Hepatocyte (in vitro differentiated cells): ENCODE results near the gene POLR3K. TPM values are rescaled to one million over a fixed set of nuclear protein-coding genes. Genes with fewer than 3 reads are reported as not detected.

Experiments used
- DNase-seq: peaks from one replicate; pipeline ENCODE4 v3.0.0-alpha.2; 2016; ENCODE audit warnings: low spot score
- H2AFZ ChIP-seq: fragments of 200-600 bp; sonication (generic); 2 replicates; pipeline ENCODE4 v1.6.0; 2016; ENCODE audit warnings: antibody characterized with exemption, mild to moderate bottlenecking
- H3K27ac ChIP-seq: fragments of 200-600 bp; sonication (generic); 2 replicates; pipeline ENCODE4 v1.5.1; 2016; ENCODE audit warnings: mild to moderate bottlenecking
- H3K27me3 ChIP-seq: fragments of 200-600 bp; sonication (generic); 2 replicates; pipeline ENCODE4 v1.6.1; 2016
- H3K36me3 ChIP-seq: fragments of 200-600 bp; sonication (generic); replicated peaks from 2 replicates; pipeline ENCODE4 v1.5.1; 2016; ENCODE audit warnings: low read depth; ENCODE audit not compliant: insufficient read depth
- H3K4me1 ChIP-seq: fragments of 200-600 bp; sonication (generic); 2 replicates; pipeline ENCODE4 v1.5.1; 2016; ENCODE audit warnings: mild to moderate bottlenecking, moderate library complexity; ENCODE audit not compliant: insufficient read depth
- H3K4me2 ChIP-seq: fragments of 200-600 bp; sonication (generic); 2 replicates; pipeline ENCODE4 v1.6.0; 2016
- H3K4me3 ChIP-seq: fragments of 200-600 bp; sonication (generic); 2 replicates; pipeline ENCODE4 v1.5.1; 2016; ENCODE audit warnings: mild to moderate bottlenecking
- H3K79me2 ChIP-seq: fragments of 200-600 bp; sonication (generic); 2 replicates; pipeline ENCODE4 v1.6.0; 2017; ENCODE audit warnings: mild to moderate bottlenecking
- H3K9me2 ChIP-seq: fragments of 200-600 bp; sonication (generic); replicated peaks from 2 replicates; pipeline ENCODE4 v1.6.0; 2017; ENCODE audit warnings: mild to moderate bottlenecking; ENCODE audit not compliant: insufficient read depth
- H3K9me3 ChIP-seq: fragments of 200-600 bp; sonication (generic); 2 replicates; pipeline ENCODE4 v1.5.1; 2016; ENCODE audit warnings: low read depth, mild to moderate bottlenecking
- H4K20me1 ChIP-seq: fragments of 200-600 bp; sonication (generic); 2 replicates; pipeline ENCODE4 v1.6.0; 2016; ENCODE audit warnings: mild to moderate bottlenecking; ENCODE audit not compliant: insufficient read depth, poor library complexity, severe bottlenecking
- CTCF ChIP-seq: fragments of 200-600 bp; sonication (generic); IDR thresholded peaks from 2 replicates; pipeline ENCODE4 v1.5.1; 2016; ENCODE audit warnings: antibody characterized with exemption, mild to moderate bottlenecking; ENCODE audit not compliant: poor library complexity
- EZH2 ChIP-seq: fragments of 200-600 bp; sonication (generic); IDR thresholded peaks from 2 replicates; pipeline ENCODE4 v1.6.1; 2016; ENCODE audit warnings: antibody characterized with exemption, mild to moderate bottlenecking, borderline replicate concordance
- EZH2phosphoT487 ChIP-seq: fragments of 200-600 bp; sonication (generic); IDR thresholded peaks from one replicate; pipeline ENCODE4 v1.6.1; 2018; ENCODE audit warnings: antibody characterized with exemption, mild to moderate bottlenecking, low read depth, moderate library complexity; ENCODE audit not compliant: unreplicated experiment, severe bottlenecking
- WGBS: methylation state at CpG from one replicate; pipeline ENCODE4 v1.1.6; 2016; ENCODE audit warnings: low lambda C conversion rate; ENCODE audit errors: missing lambda C conversion rate; 5-methylcytosine and 5-hydroxymethylcytosine counted together
- polyA plus RNA-seq: library from polyadenylated mRNA; unstranded; fragments of >200 nt; fragmentation: Nextera tagmentation; extraction: Ambion mirVana; gene quantifications from 2 replicates; pipeline ENCODE4 v1.2.1, GENCODE V29; 2016
- total RNA-seq: library from RNA; depleted of rRNA; stranded (reverse); fragments of >200 nt; gene quantifications from 2 replicates; pipeline ENCODE4 v1.2.3, GENCODE V29; 2014

Gene POLR3K
- total and polyA plus RNA-seq, 2 experiments from 2014 or later: 2.7 to 12.5 TPM

GRCh38 chr16:65745-66144, 12.3 kb upstream of the POLR3K start:
- TF ChIP-seq CTCF (peak; percentile 95), EZH2 (no peak)
- Histone ChIP-seq H2AFZ (no peak overlapping the region), H3K36me3 (no peaks in the 10 kb centered on the region), H3K79me2 (peaks cover 49% of the 10 kb centered on the region), H3K27ac (no peak overlapping the region), H3K4me3 (no peak overlapping the region), H3K9me2 (no peaks in the 10 kb centered on the region), H4K20me1 (peaks cover 45% of the 10 kb centered on the region), H3K4me2 (peak overlapping the region; percentile 52), H3K4me1 (peaks cover 20% of the 10 kb centered on the region), H3K27me3 (no peaks in the 10 kb centered on the region), H3K9me3 (no peaks in the 10 kb centered on the region)
- 35% methylated on average over 13 of the region's 17 CpGs for WGBS
- peak; percentile 88 for DNase-seq

- Histone ChIP-seq H3K9me2 (no peaks in the 10 kb centered on the region), H3K4me3 (no peak overlapping the region), H3K27ac (no peak overlapping the region), H3K79me2 (peaks cover 40% of the 10 kb centered on the region), H3K36me3 (no peaks in the 10 kb centered on the region), H2AFZ (no peak overlapping the region), H3K4me1 (peaks cover 17% of the 10 kb centered on the region), H3K27me3 (no peaks in the 10 kb centered on the region), H3K4me2 (no peak overlapping the region), H3K9me3 (no peaks in the 10 kb centered on the region), H4K20me1 (peaks cover 37% of the 10 kb centered on the region)
- 85% methylated on average over 9 of the region's 9 CpGs for WGBS
- TF ChIP-seq CTCF (no peak), EZH2 (no peak), EZH2phosphoT487 (no peak)
- no peak for DNase-seq
Observed at GRCh38 chr16:64914-65255, 11.5 kb upstream of the POLR3K start.

GRCh38 chr16:63998-64913, 10.8 kb upstream of the POLR3K start:
- Histone ChIP-seq H3K9me3 (no peaks in the 10 kb centered on the region), H3K4me1 (peaks cover 17% of the 10 kb centered on the region), H3K79me2 (peaks cover 34% of the 10 kb centered on the region), H3K27me3 (no peaks in the 10 kb centered on the region), H2AFZ (no peak overlapping the region), H3K27ac (no peak overlapping the region), H3K4me2 (no peak overlapping the region), H3K36me3 (no peaks in the 10 kb centered on the region), H3K9me2 (no peaks in the 10 kb centered on the region), H3K4me3 (no peak overlapping the region), H4K20me1 (peaks cover 31% of the 10 kb centered on the region)
- no peak for DNase-seq
- TF ChIP-seq EZH2phosphoT487 (no peak), EZH2 (no peak), CTCF (no peak)
- 97% methylated on average over 25 of the region's 25 CpGs for WGBS
